GM13976 (cell line): ENCODE measurements around the gene RNPEP.

Experiments
- DNase-seq: peaks from one replicate; pipeline ENCODE4 v3.0.0; 2012; ENCODE audit warnings: low spot score
- CTCF ChIP-seq: IDR thresholded peaks from 2 replicates; pipeline ENCODE4 v1.5.1; 2012; ENCODE audit warnings: borderline replicate concordance, mild to moderate bottlenecking; ENCODE audit not compliant: insufficient read depth; ENCODE audit errors: extremely low read depth, missing control alignments, control extremely low read depth
- in situ Hi-C: fragments of 300-500 bp; cut with MboI; formaldehyde crosslinking; loops from one replicate; pipeline ENCODE4 v1.12.0; 2022; ENCODE audit warnings: low sequenced_read_pairs, mixed read lengths, inconsistent platforms; ENCODE audit not compliant: unreplicated experiment

Gene RNPEP

GRCh38 chr1:202013603-202014002, 31.2 kb downstream of the RNPEP start:
- in situ Hi-C loops, result no loop called here
- TF ChIP-seq CTCF, result no peak
- no peak for DNase-seq

GRCh38 chr1:202014060-202014459, 31.6 kb downstream of the RNPEP start:
- no peak for DNase-seq
- in situ Hi-C loops, result no loop called here
- no peak for TF ChIP-seq CTCF

GRCh38 chr1:202014915-202015661, 32.6 kb downstream of the RNPEP start:
- no peak for TF ChIP-seq CTCF
- in situ Hi-C loops, result no loop called here
- DNase-seq, result no peak

- in situ Hi-C loops, result no loop called here
Observed at GRCh38 chr1:202015662-202015937, 33.2 kb downstream of the RNPEP start.

GRCh38 chr1:202016022-202016810, 33.8 kb downstream of the RNPEP start:
- no peak for DNase-seq
- TF ChIP-seq CTCF, result no peak
- in situ Hi-C loops, result no loop called here

More at GRCh38 chr1:202015662-202015937, 33.2 kb downstream of the RNPEP start:
- TF ChIP-seq CTCF, result no peak
- DNase-seq, result no peak

- in situ Hi-C loops, result no loop called here
- DNase-seq, result no peak
- no peak for TF ChIP-seq CTCF
Observed at GRCh38 chr1:202016811-202017748, 34.6 kb downstream of the RNPEP start.
